Measurements from ENCODE around the gene RNPEPL1.
"Not testable (repeated sequence)": the region's sequence is repeated elsewhere in the genome, so short reads cannot be mapped to it uniquely, and the experiment has no call there.

The RNPEPL1 gene

DNA sequence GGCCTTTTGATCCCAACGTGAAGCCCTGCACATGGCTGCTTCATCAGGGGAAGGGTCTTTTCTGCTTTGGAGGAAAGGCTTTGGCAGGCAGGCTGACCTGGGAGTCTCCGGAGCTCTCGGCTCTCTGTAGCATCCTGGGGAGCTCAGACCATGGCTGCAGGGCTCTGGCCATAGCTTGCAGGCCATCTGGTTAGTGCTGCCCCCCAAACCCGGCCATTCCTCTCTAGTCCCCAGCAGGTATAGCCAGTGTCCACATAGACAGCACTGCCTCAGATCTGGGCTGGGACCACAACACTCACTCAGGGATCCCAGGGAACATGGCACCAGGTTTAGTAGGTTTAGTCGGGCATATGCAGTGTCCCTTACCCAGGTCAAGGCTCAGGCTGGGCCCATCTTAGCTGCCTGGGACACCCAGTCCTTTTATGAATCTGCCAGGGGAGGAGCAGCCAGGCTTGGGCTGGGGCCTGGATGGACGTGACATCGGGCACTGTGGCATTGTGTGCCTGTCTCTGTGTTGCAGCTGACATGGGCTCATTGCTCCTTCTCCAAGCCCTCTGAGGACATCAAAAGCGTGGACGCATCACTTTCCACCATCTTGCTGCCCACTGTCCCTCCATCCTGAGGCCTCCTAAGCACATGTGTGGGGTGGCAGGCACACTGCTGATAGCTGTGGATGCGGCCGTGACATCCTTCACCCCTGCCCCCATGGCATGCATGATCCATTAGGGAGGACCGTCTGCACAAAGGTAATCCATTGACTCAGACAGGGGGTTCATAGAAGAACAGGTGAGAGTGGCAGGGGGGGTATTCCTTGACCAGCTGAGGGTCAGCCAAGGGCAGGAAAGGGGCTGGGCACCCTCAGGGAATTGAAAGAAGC is 37.8 kb downstream of the RNPEPL1 start:
- DNase-seq, result no peak

DNA sequence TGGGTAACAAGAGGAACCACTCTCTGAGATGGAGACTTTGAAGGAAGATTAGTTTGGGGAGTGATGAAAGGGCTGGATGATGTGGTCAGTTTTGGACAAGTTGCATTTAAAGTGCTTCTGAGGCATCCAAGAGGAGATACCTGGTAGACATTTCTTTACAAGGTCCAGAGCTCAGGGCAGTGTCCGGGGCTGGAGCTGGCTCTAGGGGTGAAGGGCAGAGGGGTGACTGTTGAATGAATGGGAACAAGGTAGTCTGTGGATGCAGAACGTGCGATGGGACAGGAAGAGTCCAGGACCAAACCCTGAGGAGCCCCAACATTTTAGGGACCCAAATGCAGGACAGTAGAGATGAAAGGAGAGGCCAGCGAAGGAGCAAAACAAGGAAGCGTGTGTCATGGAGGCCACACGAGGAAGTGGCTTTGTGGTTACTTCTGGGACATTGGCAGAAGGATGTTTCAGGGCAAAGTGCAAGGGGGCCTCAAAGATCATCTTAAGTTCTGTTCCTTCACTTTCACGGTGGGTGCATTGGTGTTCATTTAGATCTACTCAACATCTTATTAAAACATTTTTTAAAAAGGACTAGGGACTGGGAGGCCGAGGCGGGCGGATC is 43.4 kb downstream of the RNPEPL1 start:
- DNase-seq, result no peak

DNA sequence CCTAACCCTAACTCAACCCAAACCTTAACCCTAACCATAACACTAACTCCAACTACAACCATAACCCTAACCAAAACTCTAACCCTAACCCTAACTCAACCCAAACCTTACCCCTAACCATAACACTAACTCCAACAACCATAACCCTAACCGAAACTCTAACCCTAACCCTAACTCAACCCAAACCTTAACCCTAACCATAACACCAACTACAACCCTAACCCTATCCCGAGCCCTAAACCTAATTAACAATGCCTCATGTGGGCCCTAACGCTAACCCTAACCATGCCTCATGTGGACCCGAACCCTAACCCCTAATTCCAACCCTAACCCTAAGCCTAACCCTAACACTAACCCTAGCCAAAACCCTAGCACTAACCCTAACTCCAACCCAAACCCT is 45.5 kb downstream of the RNPEPL1 start:
- no peak for DNase-seq

DNA sequence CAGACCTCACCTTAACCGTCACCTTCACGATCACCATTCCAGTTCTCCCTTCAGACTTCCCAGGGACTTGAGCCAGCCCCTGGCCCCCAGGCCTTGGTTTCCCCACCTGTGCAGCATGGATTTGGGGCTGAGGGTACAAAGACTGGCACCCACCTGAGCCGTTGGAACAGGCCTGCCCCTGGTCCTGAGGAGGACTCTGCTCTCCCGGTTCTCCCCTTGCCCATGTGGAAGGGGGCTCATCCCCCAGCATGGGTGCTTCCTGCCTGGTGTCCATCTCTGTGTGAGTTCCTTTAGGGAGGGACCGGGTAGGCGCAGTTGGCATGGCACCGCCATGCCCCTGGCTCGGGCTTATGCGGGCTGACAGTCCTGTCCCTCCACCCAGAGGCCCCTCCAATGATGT is 46.1 kb downstream of the RNPEPL1 start:
- DNase-seq, result no peak

DNA sequence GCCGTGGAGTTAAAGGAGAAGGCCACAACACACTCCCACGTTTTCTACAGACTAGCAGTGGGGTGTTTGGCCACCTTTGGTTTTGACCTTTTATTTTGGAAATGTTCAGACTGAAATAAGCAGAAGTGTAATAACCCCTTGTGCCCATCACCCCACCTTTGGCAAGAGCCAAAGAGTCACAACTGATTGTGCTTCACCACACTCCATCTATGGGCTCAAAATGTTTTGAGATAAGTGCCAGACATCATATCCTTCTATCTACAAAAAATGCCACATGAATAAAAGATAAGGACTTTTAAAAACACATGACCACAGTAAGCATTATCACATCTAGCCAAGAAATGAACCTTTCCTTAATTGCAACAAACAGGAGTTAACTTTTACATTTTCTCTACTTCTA is 47.1 kb downstream of the RNPEPL1 start:
- DNase-seq, result no peak

DNA sequence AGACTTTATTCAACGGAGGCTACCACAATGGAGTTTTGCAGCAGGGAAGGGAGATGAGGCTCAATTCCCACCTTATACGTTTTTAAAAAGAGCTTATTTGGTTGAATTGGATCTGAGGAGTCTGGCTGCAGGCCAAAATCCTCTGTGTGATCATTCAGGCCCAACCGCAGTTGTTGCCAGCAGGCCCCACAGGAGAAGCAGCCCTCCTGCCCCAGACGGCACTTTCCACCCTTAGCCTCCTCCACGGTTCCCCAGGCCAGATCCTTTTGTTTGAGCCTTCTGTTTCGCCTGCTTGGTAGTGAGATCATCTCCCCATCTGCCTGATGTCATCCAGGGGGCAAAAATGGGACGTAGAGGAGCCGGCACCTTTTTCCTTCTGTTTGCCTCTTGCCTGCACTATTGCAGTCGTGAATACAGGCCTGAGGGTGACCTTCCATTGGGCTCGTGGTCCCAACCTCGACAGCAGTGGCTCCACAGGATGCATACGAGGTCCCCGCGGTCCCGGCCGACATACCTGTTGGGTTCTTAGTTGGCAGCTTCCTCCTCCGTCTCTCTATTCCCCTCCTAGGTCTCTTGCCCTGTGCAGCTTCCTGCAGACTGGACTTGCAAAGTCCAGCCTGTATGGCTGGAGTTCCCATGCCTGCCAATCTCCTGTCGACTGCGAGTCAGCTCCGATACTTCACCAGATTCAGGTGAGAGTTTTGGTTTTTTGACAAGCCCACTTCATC is 47.7 kb downstream of the RNPEPL1 start:
- DNase-seq, result no peak

DNA sequence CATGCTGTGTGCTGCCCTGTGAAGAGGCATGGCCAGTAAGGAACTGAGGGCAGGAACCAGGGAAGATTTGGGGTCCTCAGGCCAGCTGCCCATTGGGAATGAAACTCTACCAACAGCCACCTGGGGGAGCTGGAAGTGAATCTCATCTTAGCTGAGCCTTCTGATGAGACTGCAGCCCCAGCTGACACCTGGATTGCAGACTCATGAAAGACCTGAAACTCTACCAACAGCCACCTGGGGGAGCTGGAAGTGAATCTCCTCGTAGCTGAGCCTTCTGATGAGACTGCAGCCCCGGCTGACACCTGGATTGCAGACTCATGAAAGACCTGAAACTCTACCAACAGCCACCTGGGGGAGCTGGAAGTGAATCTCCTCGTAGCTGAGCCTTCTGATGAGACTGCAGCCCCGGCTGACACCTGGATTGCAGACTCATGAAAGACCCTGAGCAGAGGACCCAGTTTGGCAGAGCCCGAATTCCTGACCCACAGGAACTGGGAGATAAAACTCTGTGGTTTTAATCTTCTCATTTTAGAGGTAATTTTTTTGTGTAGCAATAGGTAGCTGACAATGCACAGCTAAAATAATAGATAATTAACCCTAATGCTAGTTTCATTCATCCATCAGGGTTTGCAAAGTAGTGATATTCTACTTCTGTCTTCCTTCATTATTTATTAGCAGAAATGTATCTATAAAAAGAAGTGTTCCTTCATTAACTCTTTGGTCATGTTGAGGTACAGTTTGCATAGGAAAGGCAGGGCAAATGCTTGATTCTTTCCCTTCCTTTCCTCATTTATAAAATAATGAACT is 48.8 kb downstream of the RNPEPL1 start:
- not testable (repeated sequence) for DNase-seq

DNA sequence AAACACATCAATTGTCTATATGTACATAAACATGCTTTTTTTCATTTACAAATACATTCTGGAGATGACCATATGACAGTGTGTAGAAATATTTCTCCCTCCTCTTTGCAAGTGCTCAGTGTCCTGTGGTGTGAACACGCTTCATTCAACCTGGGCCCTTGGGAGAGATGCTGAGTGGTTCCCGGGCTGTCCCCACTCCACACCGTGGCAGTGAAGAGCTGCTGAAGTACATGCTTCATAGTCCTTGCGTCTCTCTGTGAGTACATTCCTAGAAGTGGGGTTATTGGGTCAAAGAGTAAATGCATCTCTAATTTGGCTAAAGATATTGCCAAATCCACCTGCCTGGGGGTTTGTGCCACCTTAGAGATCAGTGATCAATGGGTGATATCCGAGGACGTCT is 50.5 kb downstream of the RNPEPL1 start:
- no peak for DNase-seq

DNA sequence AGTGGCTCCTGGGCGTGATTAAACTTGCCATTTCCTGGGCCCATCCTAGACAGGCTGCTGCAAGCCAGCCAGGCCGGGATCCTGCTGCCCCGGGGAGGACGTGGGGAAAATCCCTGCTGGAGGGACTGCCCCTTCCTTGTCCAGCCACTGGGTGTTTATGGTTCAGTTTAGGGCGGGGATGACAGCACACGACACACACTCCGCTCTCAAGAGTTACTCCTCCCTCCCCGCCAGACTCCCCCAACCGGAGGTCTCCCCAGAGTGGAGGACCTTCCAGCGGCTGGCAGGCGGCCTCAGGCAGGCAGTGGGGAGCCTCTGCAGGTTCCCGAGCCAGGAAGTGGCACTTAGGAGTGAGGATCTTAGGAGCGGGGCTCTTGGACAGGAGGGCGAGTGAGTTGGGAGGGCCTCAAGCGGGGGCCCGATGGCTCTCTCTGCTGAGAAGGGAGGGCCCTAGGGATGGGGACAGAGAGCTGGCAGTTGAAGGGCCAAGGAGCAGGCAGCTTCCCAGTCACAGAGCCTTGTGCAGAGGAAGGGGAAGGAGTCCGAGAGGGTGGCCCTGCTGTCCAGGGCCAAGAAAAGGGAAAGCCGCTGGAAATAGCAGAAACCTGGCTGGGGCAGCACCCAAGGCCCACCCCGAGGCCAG is 51.3 kb downstream of the RNPEPL1 start:
- DNase-seq, result no peak

DNA sequence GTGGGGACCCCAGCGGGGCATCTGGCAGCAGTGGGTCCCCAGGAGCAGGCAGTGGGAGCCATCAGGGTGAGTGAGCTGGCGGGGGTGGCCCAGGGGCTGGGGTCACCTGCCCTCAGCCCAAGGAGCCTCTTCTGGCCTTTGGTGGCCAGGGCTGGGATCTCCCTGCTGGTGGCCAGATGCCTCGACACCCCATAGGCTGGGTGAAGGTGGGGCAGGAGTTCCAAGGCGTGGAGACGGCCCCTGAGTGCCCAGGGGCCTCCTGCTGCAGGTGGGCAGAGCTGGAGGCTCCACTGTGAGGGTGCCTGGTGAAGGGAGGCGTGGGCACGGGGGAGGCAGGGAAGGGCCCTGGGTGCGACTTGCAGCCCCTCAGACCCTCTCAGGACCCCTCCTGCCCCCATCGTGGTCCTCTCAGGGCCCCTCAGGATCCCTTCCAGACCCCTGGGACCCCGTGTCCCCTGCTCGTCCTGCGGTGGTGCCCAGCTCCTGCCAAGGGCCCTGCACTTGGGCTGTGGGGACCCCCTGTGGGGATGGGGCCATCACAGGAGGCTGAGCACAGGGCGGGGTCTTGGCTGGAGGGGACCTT is 52.0 kb downstream of the RNPEPL1 start:
- DNase-seq, result no peak

DNA sequence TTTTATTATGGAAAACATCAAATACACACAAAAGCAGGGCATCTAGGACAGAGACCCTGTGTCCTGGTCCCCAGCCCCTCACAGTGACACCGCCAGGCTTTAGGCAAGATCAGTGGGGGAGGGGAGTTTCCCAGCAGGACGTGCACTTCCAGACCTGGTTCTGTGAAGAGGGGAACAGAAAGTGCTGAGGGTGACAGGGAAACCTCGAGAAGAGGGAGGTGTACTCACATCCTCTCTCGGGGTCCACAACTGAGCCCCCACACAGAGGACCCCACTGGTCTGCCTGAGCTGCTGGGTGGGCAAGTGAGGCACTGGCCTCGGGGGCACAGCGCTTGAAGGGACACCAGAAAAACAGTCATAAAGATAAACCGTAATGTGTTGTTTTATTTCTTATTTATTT is 52.6 kb downstream of the RNPEPL1 start:
- no peak for DNase-seq

DNA sequence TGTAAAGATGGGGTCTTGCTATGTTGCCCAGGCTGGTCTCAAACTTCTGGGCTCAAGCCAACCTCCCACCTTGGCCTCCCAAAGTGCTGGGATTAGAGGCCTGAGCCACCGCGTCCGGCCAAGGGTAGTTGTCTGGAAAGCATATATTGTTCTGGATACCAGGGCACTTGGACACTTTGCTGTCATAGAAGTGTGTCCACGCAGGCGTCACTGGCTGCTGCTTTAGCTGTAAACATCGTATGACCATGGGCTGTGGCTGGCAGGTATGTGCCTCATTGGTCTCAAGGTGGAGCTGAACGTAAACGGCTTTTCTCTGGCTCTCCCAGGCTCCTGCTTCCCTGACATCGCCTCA is 53.8 kb downstream of the RNPEPL1 start:
- DNase-seq, result no peak

DNA sequence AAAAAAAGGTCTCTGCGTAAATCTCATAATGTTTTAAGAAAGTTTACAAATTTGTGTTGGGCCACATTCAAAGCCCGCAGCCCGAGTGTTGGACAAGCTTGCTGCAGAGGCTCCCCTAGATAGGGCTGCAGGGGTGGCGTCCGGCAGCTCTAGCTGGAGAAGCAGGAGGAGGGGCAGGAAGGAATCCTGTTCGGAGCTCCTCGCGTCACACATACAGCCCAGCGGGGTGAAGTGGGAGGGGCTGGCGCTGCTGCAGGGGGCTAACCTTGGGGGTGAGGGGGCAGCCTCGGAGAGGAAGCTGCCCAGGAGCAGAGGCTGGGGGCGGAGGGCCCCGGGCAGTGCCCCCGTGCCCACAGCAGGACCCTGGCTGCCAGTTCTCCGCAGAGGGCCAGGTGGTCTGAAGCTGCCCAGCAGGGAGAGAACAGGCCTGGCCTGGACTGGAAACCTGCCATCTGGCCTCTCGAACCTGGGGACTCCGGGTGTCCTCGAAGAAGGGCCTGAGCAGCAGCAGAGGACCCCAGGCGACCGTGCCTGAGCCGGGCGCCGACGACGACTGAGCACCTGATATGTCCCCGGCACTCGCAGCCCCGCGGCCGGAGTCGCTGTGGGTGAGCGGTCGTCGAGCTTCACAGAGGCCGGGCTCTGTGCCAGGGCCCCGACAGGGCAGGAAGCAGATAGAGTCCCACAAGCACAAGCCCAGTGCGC is 54.4 kb downstream of the RNPEPL1 start:
- DNase-seq, result no peak

DNA sequence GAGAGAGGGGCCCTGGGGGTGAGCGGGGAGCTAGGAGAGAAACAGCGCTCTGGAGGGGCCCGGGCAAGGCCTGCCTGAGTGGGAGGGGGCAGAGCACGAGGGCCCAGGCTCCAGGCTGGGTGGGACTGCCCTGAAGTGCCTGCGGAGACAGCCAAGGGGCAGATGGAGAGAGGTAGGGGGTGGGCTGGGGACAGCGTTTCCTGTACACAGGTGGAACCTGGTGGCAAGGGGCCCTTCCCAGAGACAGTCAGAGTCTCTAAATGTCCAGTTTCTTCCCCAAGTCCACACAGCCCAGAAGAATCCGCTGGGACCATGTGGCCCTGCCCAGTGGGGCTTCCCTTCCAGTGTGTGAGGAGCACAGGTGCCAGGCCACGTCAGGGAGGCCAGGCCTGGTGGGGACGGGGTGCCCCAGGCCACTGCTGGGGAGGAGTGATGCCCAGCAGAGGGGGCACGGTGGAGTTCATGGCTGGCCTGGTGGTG is 55.3 kb downstream of the RNPEPL1 start:
- no peak for DNase-seq

DNA sequence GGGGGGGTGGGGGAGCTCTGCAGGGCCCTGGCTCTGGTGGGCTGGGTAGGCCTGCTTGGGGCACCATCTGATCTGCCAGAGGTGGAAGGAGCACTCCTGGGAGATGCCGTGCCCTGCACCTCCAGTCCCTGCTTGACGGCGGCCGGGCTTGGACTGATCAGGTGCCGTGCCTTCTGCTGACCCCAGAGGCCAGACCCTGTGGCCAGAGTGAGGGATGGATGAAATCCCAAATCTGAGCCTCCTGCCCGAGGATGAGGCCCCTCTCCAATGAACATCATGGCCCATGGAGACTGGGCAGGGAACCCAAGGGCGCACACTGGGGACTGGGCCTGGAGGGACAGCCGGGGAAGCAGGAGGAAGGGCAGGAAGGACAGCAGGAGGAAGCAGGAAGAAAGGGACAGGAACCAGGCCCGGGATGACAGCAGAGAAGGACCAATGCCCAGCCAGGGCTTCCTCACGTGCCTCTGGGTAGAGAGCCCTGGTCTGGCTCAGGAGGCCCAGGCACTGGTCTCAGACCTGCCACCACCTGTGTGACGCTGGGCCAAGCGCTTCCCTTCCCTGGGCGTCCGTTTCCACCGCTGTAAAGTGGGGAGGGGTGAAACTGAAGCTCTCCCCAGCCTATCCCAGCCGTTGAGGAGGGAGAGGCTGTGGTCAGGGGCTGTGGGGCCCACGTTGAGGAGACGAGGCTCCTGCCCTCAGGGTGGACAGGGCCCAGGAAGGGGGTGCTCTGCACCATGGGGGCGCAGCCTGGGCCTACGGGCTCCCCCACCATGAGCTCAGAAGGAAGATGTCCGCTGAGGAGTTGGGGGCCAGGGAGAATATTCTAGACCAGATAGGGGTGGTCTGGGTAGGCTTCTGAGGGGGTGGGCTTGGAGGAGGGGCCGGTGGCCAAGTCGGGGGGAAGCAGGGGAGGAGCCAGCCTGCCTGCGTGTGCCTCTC is 56.0 kb downstream of the RNPEPL1 start:
- no peak for DNase-seq

DNA sequence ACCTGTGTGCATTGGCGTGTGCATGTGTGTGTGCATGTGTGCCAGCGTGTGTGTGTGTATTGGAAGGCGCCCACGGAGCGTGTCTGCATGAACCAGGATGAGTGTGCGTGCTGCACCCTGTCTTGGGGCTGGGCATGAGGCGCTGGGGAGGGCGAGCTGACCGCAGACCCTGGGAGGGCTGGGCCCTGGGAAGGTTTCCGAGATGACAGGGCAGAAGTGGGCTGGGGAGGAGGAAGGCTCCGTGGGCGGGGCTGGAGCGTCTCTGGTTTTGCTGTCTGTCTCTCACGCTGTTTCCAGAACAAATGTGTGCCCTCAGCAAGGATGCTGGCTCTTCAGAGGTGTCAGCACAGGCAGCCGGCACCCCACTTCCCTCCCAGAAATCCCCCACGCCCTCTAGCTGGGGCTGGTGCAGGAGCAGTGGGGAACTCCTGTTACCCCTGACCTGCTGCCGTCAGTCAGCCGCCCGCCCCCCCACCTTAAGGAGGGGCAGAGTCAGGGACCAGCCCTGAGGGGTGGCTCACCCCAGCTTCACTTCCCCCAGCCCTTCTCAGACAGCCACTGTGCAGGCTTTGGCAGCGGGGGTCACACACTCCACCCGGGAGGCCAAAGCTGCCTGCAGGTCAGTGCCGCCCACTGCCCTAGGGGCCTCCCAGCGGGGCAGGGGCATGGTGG is 56.8 kb downstream of the RNPEPL1 start, which contains the start of gene GPR35:
Gene GPR35 (plus strand): TSS at position 531 of the 672 bp plus-strand sequence. CDS start 4,473 bp downstream, outside the sequence.
- peak; percentile 70 for DNase-seq

DNA sequence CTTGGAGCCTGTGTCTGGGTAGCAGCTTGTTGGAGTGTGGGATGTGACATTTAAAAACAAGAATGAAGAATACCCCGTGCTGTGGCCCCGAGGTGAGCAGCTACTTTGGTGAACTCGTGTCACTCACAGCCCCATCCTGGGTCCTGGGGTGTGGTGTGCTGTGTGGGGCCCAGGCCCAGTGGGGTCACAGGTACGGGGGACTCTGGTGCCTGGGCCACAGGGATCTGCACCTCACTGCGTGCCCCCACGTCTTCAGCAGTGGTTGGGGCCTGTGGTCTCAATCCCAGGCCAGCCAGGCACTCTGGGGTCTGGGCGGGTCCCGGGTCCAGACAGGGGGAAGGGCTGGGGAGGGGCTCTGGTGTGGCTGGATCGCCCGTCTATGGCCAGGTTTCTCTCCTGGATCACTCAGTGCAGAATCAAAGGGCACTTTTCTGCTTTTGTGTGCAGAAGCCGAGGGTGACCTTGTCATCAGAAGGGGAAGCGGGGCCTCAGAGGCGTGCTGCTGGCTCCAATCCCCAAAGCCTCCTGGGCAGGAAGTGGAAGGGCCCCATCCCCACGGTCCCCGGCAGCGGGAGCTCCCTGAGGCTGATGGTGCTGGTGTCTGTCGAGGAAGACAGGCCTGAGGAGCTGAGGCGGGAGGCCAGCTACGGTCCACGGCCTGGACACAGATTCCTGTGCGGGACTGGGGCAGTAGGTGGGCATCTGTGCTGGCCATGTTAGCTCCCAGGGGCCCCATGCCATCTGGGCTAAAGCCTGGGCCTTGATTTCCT is 58.4 kb downstream of the RNPEPL1 start:
- no peak for DNase-seq

DNA sequence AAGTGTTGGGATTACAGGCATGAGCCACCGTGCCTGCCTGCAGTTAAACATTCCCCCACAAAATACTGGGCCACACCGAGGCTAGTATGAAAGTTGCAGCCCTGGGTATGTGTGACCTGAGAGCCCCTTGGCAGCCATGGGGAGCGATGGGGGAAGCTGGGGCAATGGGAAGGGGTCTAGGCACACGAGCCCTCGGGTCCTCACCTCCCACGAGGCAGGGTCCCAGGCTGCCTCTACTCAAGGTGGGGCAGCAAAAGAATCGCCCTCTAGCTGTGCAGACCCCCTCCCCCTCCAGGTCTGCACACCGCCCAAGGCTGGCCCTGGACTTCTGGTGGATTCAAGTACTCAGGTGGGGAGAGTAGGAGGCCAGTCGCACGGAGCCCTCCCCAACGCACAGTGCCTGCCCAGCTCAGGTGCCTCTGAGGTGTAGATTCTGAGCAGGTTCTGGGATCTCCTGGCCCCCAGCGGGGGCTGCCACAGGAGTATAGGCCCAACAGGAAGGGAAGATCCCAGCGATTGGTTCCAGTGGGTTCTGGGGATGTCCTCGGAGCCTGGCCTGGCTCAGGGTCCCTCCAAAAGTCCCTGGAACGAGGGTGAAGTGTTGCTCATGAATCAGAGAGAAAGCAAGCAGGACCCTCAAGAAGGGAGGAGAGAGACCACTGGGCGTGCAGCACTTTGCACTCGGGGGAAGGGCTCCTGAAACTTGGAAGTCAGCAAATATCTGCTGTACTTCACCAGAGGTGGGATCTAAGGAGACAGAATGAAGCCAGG is 59.6 kb downstream of the RNPEPL1 start:
- DNase-seq, result no peak

All from activated effector memory CD4-positive, alpha-beta T cell treated with Interleukin-2 at 50 U/mL for 16 hours (primary cell).